NK-92 treated with Interleukin-12 subunit alpha and Interleukin-12 subunit beta, amount 100 ng/mL, for 24 hours (cell line): Measurements from ENCODE around the gene ZDHHC5.

Source experiments
- DNase-seq: peaks from one replicate; lab custom pipeline; 2025; lab: John Stamatoyannopoulos, UW

Gene ZDHHC5

DNA sequence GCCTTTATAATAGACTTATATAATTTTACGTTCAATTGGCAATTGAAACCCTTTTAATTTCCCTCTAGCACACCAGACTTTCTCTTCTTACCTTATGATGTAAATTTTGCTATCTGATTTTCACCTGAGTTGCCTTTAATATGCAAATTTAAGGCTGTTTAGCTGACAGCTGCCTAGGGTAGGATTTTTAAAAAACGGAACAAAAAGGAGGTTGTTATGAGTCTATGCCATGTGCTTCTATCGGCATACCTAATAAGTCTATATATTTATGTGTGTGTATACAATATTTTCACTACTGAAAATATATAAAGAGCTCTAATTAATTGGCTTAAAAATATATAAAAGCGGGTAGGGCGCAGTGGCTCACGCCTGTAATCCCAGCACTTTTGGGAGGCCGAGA lies 61.6 kb downstream of the ZDHHC5 start:
- DNase-seq: no peak

- no peak for DNase-seq
Measured at GRCh38 chr11:57732661-57733060, 64.7 kb downstream of the ZDHHC5 start.

- DNase-seq: no peak
Measured at GRCh38 chr11:57735619-57736298, 67.8 kb downstream of the ZDHHC5 start.

GRCh38 chr11:57741132-57742086 lies 73.5 kb downstream of the ZDHHC5 start, which contains the start of gene SELENOH:
TSS of gene SELENOH (plus strand) at chr11:57741491. CDS start at chr11:57741596, 105 bp downstream.
- peak; percentile 92 for DNase-seq

DNA sequence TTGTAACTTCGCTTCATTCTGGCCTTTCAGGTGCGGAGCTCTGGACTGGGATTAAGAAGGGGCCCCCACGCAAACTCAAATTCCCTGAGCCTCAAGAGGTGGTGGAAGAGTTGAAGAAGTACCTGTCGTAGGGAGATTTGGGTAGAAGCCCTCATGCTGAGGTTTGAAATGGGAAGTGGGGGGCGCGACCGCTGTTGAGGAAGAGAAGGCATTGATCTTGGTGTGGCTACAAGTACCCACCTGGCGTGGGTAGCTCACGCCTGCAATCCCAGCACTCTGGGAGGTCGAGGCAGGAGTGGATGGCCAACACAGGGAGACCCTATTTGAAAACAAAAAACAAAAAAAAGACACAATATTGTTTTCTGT lies 74.2 kb downstream of the ZDHHC5 start:
- no peak for DNase-seq

GRCh38 chr11:57744357-57744756 lies 76.4 kb downstream of the ZDHHC5 start:
- no peak for DNase-seq

- DNase-seq: no peak
Measured at GRCh38 chr11:57745206-57745605, 77.3 kb downstream of the ZDHHC5 start.

GRCh38 chr11:57746920-57747319 lies 79.0 kb downstream of the ZDHHC5 start:
- no peak for DNase-seq
